ENCODE data around the gene GPRIN2.

The GPRIN2 gene

DNA sequence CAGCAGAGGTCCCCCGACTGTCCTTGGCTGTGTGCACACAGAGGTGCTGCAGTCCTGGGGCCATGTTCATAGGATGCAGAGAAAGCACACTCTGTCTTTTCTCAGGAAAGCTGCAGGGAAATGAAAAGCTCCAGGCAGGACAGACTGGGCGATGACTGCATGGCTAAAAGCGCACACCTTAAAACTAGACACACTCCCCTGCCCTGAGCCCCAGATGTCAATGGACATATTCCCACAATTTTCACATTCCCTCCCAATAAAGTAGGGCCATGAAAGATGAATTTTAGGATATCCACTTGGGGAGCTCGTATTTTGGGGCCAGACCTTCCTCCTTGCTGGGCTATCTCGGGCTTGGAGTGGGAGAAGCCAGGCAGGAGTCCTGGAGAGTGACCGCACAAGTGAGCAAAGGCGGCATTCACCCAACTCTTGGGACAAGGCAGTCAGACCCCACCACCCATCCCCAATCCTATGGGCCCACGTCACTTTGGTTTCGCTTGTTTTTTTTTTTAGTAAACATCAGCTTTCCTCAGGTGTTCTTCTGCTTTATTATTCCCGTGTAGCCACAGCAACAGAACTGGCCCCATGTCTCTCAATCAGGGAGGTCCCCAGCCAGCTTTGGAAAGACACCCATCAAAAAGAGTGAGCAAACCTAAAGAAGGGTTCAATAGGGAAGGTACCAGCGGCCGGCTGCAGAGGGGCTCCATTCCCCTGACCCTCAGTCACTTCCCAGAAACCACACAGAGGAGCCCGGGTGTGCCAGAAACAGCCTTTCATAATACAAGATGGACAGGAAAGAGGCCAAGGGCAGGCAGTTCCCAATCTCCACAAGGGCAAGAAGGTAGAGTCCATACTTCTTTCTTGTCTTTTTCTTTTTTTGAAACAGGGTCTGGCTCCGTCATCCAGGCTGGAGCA lies 12.7 kb downstream of the GPRIN2 start:
- CTCF ChIA-PET, result interaction anchor here (0.7 to 3.3 kb wide), 6 partner anchors 10 to 316 kb away, joined by 3 to 20 read pairs (median 11); partner anchors contain the start of gene GPRIN2
- TF ChIP-seq, protein P1, sequence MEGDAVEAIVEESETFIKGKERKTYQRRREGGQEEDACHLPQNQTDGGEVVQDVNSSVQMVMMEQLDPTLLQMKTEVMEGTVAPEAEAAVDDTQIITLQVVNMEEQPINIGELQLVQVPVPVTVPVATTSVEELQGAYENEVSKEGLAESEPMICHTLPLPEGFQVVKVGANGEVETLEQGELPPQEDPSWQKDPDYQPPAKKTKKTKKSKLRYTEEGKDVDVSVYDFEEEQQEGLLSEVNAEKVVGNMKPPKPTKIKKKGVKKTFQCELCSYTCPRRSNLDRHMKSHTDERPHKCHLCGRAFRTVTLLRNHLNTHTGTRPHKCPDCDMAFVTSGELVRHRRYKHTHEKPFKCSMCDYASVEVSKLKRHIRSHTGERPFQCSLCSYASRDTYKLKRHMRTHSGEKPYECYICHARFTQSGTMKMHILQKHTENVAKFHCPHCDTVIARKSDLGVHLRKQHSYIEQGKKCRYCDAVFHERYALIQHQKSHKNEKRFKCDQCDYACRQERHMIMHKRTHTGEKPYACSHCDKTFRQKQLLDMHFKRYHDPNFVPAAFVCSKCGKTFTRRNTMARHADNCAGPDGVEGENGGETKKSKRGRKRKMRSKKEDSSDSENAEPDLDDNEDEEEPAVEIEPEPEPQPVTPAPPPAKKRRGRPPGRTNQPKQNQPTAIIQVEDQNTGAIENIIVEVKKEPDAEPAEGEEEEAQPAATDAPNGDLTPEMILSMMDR (IDR thresholded peaks at IDR 0.05; ENCODE audit: insufficient read depth, low read length, missing control alignments), result no peak
- DNase-seq (ENCODE audit: low read depth, low spot score), result no peak
- POLR2A ChIA-PET, result interaction anchor here (0.7 kb wide), 1 partner anchor 25 kb away, joined by 3 read pairs; no protein-coding TSS in a partner anchor
- no peak overlapping the region for H3K4me3 ChIP-seq (ENCODE audit: low read depth, low read length)

DNA sequence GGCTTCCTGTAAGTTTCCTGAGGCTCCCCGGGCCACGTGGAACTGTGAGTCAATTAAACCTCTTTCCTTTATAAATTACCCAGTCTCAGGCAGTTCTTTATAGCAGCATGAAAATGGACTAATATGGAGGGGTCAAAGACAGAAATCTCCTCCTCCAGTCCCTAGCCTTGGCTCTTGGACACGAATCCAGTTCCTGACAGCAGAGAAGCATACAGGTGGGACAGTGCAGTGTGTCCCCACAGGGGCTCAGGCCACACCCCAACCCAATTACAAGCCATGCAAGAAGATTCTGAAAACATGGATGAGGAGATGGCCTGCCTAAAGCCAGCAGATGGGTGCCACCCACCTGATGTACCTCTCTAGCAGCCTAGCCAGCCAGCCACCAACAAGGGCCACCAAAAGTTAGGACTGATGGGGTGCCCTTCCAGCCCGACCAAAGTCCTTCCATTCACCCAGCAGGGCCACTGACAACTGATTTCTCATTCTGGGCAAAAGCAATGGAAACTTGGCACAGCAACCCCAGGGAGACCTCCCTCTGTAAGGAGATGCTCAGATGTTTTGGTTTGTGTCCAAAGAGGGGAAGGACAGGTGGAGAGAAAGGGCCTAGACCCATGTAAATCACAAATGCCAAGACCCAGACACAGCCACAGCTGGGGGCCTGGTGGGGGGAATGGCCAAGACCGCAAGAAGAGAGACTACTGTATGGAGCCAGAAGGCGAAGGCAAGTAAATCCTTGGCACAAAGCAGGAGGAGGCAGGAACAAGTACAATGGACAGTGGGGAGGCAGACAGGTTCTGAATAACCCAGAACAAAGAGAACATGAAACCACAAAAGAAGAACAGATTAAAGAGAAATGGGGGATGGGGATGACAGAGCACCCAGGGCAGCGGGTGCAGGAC lies 13.6 kb downstream of the GPRIN2 start:
- ChIA-PET CTCF (interaction anchor here (0.7 to 2.7 kb wide), 4 partner anchors 10 to 17 kb away, joined by 3 to 20 read pairs (median 4); no protein-coding TSS in a partner anchor), POLR2A (no interaction called here)
- no peak overlapping the region for H3K4me3 ChIP-seq (ENCODE audit: low read depth, low read length)
- TF ChIP-seq, protein P1 (IDR thresholded peaks at IDR 0.05; ENCODE audit: insufficient read depth, low read length, missing control alignments), result no peak
- no peak for DNase-seq (ENCODE audit: low read depth, low spot score)

DNA sequence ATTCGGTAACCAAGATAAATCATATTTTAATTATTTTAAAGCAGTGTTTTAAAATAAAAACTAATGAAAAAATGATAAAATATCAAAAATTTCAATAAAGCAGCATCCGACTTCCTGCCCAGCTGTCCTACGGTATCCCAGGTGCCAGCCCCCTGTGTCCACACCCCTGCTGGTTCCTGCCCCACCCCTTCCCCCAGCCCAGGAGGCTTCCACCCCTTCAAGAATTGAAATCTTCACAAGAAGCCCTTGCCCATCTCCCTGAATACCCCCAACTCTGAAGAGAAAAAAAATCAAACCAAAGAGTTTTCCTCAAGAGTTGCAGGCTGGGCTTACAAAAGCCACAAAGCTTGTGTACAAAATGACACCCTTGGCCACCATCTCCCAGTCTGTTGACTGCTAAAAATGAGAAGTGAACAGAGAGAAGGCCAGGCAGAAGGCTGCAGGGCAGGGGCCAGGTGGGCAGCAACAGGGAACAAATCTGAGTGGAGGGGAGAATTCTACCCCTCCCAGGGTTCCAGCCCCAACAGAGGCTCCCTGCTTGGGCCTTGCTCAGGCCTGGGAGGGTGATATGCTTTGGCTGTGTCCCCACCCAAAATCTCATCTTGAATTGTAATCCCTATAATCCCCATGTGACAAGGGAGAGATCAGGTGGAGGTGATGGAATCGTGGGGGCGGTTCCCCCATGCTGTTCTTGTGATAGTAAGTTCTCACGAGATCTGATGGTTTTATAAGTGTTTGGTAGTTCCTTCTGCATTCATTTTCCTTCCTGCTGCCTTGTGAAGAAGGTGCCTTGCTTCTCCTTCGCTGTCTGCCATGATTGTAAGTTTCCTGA lies 14.5 kb downstream of the GPRIN2 start:
- DNase-seq (ENCODE audit: low read depth, low spot score), result no peak
- CTCF ChIA-PET, result interaction anchor here (1.2 kb wide), 1 partner anchor 11 kb away, joined by 4 read pairs; no protein-coding TSS in a partner anchor
- TF ChIP-seq, protein P1 (IDR thresholded peaks at IDR 0.05; ENCODE audit: insufficient read depth, low read length, missing control alignments), result no peak
- POLR2A ChIA-PET, result no interaction called here
- no peak overlapping the region for H3K4me3 ChIP-seq (ENCODE audit: low read depth, low read length)

DNA sequence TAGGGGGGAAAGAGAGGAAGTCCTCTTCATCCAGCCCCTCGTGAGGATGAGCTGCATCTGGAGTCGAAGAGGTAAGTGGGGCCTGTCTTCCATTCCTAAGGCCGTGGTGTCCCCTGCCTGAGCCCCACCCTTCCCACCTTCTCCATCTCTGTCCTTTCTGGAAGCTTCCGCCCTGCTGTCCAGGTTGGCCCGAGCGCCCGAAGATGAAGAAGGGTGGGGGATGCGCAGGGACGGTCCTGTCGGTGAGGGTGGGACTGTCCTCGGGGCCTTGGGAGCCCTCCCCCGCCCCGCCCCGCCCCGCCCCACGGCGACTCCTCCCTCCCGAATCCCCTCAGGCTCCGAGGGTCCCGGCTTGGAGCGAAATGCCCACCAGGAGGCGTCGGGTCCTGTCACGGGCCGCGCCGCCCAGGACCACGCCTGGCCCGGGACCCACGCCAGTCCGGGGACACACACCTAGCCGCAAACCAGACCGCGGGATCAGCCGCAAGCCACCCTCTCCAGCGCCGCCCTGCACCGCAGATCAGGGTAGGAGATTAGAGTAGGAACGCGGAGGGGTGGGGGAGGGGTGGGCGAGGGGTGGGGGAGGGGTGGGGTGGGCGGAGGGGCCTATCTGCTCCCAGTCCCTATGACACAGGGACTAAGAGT lies 15.3 kb downstream of the GPRIN2 start:
- no peak for DNase-seq (ENCODE audit: low read depth, low spot score)
- TF ChIP-seq, protein P1 (IDR thresholded peaks at IDR 0.05; ENCODE audit: insufficient read depth, low read length, missing control alignments), result peak; percentile 45
- CTCF ChIA-PET, result interaction anchor here (0.8 to 1.8 kb wide), 4 partner anchors 10 to 14 kb away, joined by 3 to 7 read pairs (median 4); no protein-coding TSS in a partner anchor
- POLR2A ChIA-PET, result no interaction called here
- peak overlapping the region; percentile 44 for H3K4me3 ChIP-seq (ENCODE audit: low read depth, low read length)

DNA sequence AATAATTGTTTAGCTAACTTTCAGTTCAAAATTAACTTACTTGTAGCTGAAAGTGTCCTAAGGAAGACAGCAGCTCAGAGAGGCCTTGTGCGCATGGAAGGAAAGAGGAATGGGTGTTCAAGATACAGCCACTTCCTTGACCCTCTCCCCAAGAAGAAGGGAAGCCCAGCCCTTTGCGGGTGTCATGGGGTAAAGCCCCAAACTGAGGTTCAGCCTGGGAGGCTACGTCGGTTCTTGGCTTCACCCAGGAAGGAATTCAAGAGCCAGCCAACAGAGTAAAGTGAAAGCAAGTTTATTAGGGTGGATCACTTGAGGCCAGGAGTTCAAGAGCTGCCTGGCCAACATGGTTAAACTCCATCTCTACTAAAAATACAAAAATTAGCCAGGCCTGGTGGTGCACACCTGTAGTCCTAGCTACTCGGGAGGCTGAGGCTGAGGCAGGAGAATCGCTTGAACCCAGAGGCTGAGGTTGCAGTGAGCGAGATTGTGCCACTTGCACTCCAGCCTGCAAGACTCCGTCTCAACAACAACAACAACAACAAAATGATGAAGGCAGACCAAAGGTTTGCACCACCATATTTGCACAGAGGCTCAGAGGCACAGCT lies 15.9 kb downstream of the GPRIN2 start:
- DNase-seq (ENCODE audit: low read depth, low spot score), result no peak
- ChIA-PET POLR2A (no interaction called here), CTCF (interaction anchor here (0.7 to 2.1 kb wide), 6 partner anchors 8 to 23 kb away, joined by 3 to 7 read pairs (median 4); no protein-coding TSS in a partner anchor)
- TF ChIP-seq, protein P1 (IDR thresholded peaks at IDR 0.05; ENCODE audit: insufficient read depth, low read length, missing control alignments), result no peak
- H3K4me3 ChIP-seq (ENCODE audit: low read depth, low read length), result no peak overlapping the region
